Parathyroid adenoma (tissue), 2 donors: ENCODE results near the gene RSPH1.

Experiments used
- H2AFZ ChIP-seq: fragments of 300-600 bp; sonication (generic); one replicate; pipeline ENCODE4 v1.7.0; 2017; ENCODE audit warnings: antibody characterized with exemption, mild to moderate bottlenecking
- H3K27ac ChIP-seq: fragments of 300-600 bp; sonication (generic); one replicate; pipeline ENCODE4 v1.7.0; 2017
- H3K27me3 ChIP-seq: fragments of 300-600 bp; sonication (generic); one replicate; pipeline ENCODE4 v1.7.0; 2017; ENCODE audit warnings: low read length; ENCODE audit not compliant: control insufficient read depth, insufficient read depth
- H3K36me3 ChIP-seq: fragments of 300-600 bp; sonication (generic); one replicate; pipeline ENCODE4 v1.7.0; 2017; ENCODE audit warnings: low read length; ENCODE audit not compliant: control insufficient read depth, insufficient read depth
- H3K4me1 ChIP-seq: fragments of 300-600 bp; sonication (generic); one replicate; pipeline ENCODE4 v1.7.0; 2017; ENCODE audit warnings: control low read depth
- H3K4me2 ChIP-seq: fragments of 300-600 bp; sonication (generic); one replicate; pipeline ENCODE4 v1.7.0; 2017; ENCODE audit warnings: low read length
- H3K4me3 ChIP-seq: fragments of 300-600 bp; sonication (generic); one replicate; pipeline ENCODE4 v1.7.0; 2017; ENCODE audit warnings: low read depth, low read length
- H3K79me2 ChIP-seq: fragments of 300-600 bp; sonication (generic); one replicate; pipeline ENCODE4 v1.7.0; 2017; ENCODE audit warnings: control low read depth
- H3K9ac ChIP-seq: fragments of 300-600 bp; sonication (generic); one replicate; pipeline ENCODE4 v1.7.0; 2017; ENCODE audit warnings: mild to moderate bottlenecking
- H3K9me3 ChIP-seq: fragments of 300-600 bp; sonication (generic); one replicate; pipeline ENCODE4 v1.7.0; 2017; ENCODE audit warnings: low read length; ENCODE audit not compliant: control insufficient read depth
- TF ChIP-seq, protein P1 (sequence below): fragments of 300-600 bp; sonication (generic); IDR thresholded peaks from one replicate; pipeline ENCODE4 v1.7.0; 2017; ENCODE audit warnings: antibody characterized with exemption, mild to moderate bottlenecking
- donor health status: primary hyperparathyroidism.

The RSPH1 gene

DNA sequence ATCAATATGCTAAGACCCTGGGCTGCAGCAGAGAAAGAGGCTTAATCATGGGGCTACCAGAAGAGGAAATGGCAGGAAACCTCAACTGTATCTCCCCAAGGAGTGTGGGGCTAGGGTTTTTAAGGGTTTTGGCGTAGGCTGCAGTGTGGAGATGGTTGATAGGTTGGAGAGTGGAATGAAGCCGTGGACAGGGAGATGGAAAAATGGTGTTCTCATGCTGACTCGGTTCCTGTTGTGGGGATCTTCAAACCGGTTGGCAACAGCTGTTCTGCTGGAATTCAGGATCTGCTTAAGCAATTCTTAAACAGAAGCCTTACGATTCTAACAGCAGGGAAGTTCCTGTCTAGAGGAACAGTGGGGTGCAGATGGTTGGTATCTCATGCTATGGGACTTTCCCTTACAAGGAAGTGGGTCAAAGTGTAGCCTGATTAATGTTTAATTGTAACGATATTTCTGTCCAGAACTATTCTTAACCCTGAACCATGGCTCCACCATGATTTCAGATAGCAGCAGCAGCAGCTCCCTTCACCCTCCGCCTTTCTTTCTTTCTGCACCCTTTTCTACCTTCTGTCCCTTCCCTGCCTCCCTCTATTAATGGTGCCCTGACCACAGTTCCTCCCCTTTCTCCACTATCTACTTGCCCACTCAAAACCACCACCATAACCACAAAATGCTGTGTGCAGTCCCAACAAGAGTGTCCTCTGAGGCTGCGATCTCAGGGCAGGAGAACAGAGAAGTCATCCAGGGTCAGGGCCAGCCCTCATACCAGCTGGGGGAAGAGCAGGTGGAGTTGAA is 30.8 kb downstream of the RSPH1 start:
- Histone ChIP-seq H3K4me2 (no peak overlapping the region), H3K27me3 (no peaks in the 10 kb centered on the region), H3K27ac (no peak overlapping the region), H3K79me2 (no peaks in the 10 kb centered on the region), H2AFZ (no peak overlapping the region), H3K36me3 (no peaks in the 10 kb centered on the region), H3K4me1 (no peaks in the 10 kb centered on the region), H3K9ac (no peak overlapping the region), H3K9me3 (no peaks in the 10 kb centered on the region), H3K4me3 (no peak overlapping the region)
- TF ChIP-seq, protein P1, sequence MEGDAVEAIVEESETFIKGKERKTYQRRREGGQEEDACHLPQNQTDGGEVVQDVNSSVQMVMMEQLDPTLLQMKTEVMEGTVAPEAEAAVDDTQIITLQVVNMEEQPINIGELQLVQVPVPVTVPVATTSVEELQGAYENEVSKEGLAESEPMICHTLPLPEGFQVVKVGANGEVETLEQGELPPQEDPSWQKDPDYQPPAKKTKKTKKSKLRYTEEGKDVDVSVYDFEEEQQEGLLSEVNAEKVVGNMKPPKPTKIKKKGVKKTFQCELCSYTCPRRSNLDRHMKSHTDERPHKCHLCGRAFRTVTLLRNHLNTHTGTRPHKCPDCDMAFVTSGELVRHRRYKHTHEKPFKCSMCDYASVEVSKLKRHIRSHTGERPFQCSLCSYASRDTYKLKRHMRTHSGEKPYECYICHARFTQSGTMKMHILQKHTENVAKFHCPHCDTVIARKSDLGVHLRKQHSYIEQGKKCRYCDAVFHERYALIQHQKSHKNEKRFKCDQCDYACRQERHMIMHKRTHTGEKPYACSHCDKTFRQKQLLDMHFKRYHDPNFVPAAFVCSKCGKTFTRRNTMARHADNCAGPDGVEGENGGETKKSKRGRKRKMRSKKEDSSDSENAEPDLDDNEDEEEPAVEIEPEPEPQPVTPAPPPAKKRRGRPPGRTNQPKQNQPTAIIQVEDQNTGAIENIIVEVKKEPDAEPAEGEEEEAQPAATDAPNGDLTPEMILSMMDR = no peak

DNA sequence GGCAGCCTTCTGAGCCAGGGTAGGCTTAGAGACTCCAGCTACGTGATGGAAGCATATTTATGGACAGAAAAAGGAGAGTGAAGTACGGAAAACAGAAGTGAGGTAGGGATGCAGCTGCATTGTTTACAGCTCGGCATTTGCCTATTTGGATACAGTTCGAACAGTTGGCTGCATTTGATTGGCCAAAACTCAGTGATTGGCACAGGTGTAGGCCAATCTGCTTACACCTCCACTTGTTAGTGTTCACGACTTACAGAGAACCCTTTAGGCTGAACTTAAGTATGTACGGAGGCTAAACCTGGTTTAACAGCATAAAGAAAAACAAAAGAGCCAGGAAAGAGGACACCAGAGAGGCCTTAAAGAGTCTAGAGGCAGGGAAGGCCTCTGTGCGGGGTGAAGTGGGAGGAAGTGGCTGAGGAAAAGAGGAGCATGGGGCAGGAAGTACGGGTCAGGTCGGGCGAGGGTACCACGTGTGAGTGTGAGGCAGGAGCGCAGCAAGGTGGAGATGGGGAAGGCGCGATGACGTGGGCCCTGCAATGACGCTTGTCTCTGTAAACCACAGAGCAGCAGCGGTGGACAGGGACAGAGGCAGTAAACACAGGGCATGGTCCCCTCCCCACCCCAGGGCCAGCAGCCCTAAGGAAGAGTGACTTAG is 32.0 kb downstream of the RSPH1 start:
- no peak overlapping the region for H3K4me3 ChIP-seq
- H3K79me2 ChIP-seq = no peaks in the 10 kb centered on the region
- H3K4me1 ChIP-seq = no peaks in the 10 kb centered on the region
- H3K36me3 ChIP-seq = no peaks in the 10 kb centered on the region
- H3K4me2 ChIP-seq = no peak overlapping the region
- H3K27me3 ChIP-seq = no peaks in the 10 kb centered on the region
- H3K27ac ChIP-seq = no peak overlapping the region
- H2AFZ ChIP-seq = no peak overlapping the region
- no peak overlapping the region for H3K9ac ChIP-seq
- no peaks in the 10 kb centered on the region for H3K9me3 ChIP-seq
- TF ChIP-seq, protein P1 = no peak

DNA sequence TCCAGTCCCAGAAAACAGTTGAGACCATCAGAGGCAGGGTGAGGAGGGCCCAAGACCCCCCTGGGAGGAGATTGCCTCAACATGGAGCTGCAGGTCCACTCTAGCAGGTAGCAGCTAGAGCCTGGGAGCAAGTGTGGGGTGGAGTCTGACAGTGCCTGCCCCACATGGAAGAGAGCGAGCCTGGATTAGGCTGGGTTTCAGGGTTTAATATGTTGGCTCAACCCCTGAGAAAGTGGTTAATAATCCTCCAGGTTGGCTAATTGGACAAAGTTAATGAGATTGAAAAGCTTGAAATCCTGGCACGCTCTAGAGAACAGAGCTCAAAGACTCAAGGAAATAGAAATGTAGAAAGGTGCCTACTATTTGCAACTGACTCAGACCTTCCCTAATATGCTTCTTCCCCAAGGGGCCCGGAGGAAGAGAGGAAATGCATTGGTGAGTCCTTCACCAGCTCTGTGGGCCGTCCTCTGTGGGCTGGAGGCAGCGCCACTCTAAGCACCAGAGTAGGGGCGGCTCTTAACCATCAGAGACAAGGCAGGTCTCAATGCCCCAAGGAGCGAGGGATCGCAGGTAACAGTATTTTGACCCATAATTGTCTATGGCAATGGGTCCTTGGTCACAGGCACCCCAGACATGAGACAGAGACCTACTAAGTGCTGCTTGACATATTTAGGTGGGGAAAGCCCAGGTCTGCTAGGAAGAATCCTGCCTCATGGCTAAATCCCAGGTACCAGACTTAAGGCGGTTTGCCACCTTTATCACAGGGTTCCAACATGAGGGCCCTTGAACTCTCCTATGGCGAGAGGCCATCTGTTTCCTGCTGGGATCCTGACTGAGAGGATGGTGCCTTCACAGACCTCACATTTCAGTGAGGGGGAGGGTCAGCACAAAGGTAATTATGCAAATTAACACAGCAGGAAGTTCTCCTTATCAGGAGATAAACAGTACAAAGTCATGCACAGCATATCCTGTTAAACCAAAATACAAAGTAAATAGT is 33.8 kb downstream of the RSPH1 start:
- no peaks in the 10 kb centered on the region for H3K36me3 ChIP-seq
- no peaks in the 10 kb centered on the region for H3K79me2 ChIP-seq
- no peak overlapping the region for H3K9ac ChIP-seq
- H3K27me3 ChIP-seq = no peaks in the 10 kb centered on the region
- no peak overlapping the region for H3K4me3 ChIP-seq
- no peaks in the 10 kb centered on the region for H3K4me1 ChIP-seq
- no peak overlapping the region for H2AFZ ChIP-seq
- no peaks in the 10 kb centered on the region for H3K9me3 ChIP-seq
- no peak overlapping the region for H3K4me2 ChIP-seq
- no peak overlapping the region for H3K27ac ChIP-seq
- TF ChIP-seq, protein P1 = no peak

DNA sequence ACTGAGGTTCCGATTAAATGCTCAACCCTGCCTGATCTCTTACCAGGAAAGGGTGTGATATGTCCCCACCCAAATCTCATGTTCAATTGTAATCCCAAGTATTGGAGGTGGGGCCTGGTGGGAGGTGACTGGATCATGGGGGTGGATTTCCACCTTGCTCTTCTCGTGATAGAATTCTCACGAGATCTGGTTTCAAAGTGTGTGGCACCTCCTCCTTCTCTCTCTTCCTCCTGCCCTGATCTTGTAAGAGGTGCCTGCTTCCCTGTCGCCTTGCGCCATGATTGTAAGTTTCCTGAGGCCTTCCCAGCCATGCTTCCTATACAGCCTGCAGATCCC is 34.9 kb downstream of the RSPH1 start:
- Histone ChIP-seq H3K36me3 (no peaks in the 10 kb centered on the region), H3K4me3 (no peak overlapping the region), H3K4me2 (no peak overlapping the region), H3K79me2 (no peaks in the 10 kb centered on the region), H3K27me3 (no peaks in the 10 kb centered on the region), H3K9ac (no peak overlapping the region), H3K9me3 (no peaks in the 10 kb centered on the region), H3K27ac (peak overlapping the region; percentile 8), H2AFZ (no peak overlapping the region), H3K4me1 (no peaks in the 10 kb centered on the region)
- TF ChIP-seq, protein P1 = no peak
